GM19240 (cell line): Measurements from ENCODE around the gene KRTAP22-2.

Source experiments
- DNase-seq: peaks from one replicate; pipeline ENCODE4 v3.0.0; 2011; ENCODE audit warnings: low spot score; ENCODE audit not compliant: insufficient read length

KRTAP22-2 gene

DNA sequence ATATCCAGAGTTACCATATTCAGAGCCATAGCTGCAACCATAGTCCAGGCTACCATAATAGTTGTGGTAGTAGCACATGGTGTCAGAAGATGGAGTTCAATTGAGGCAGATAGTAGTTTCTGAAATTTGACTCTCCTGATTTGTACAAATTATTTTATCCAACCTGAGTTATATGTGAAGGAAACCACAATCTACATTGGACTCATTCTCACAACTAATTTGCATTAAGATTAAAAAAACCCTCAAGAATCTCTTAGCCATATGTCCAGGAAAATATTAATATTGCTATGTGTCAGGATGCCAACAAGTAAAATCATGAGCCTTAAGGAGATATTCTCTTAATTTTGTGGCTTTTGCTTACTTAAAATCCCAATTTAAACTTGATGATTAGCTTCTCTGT, at the start of gene KRTAP22-2:
KRTAP22-2 (minus strand) TSS at position 101 of the 400 bp plus-strand sequence.
- no peak for DNase-seq

DNA sequence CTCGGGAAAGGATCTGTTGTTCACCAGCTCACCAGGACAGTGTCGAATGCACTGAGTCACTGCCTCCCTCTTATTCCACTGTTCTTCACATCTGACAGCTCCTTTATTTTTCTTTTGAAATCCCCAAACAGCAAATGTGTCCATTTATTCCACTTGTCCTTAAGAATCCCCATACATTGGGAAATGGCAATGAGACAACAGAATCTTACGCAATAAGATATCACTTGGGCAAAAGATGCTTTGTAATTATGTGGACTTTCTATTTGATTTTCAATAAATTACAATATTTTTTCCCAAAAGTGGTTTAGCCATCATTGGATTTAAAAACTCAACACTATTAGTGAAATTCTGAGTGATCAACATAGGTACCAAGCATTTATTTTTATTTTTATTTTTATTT, 48.5 kb upstream of the KRTAP22-2 start:
- no peak for DNase-seq

DNA sequence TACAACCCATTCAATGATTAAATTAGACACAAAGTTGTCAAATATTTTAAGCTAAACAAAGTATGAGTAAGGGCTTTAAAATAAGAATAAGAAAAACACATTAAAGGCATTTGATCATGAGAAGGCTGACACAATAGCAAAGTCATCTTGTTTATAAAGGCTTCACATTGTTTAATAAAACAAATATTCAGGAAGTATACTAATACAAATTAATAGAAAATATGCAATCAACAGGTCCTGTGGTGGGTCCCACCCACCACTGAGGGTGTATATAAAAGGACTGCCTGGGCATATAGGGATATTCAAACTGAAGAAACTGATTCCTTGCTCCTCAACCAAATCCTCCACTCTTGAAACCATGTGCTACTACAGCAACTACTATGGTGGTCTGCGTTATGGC, 44.7 kb upstream of the KRTAP22-2 start, which contains the start of gene KRTAP20-2:
KRTAP20-2 (plus strand) TSS at position 301 of the 400 bp plus-strand sequence; CDS start at position 359, 58 bp downstream.
- DNase-seq: no peak

DNA sequence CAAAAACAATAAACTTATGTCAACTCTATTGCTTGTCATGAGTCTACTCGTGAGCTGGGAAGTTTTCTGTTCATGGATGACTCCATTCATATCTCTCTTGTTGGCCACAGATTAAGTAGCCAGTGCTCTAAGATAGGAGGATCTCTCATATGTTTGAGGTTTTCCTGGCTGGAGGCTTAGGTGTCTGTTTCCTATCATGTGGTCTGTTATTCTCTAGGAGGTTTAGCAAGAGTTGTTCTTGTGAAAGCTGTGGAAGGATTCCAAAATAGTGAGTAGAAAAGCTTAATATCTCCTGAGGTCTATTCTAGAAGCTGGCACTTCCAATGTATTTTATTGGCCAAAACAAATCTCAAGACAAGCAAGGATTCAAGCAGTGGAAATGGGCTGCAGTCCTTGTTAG, 39.0 kb upstream of the KRTAP22-2 start:
- no peak for DNase-seq

DNA sequence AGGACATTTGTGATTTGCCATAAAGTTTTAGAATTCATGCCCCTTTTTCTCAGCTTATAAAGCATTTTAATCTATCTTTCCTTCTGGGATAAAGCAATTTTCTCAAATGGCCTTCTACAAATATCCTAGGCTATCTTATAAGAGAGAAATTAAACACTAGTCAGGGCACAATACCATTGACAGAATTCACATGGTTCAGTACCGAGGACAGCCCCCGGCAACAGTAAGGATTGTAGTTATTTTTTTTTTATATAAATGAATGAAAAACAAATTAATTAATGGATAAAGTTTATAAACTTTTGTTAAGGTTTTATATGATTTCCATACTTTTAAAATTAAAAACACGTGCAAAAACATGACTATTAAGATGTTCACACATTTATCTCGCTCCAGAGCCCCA, 37.9 kb upstream of the KRTAP22-2 start:
- no peak for DNase-seq

DNA sequence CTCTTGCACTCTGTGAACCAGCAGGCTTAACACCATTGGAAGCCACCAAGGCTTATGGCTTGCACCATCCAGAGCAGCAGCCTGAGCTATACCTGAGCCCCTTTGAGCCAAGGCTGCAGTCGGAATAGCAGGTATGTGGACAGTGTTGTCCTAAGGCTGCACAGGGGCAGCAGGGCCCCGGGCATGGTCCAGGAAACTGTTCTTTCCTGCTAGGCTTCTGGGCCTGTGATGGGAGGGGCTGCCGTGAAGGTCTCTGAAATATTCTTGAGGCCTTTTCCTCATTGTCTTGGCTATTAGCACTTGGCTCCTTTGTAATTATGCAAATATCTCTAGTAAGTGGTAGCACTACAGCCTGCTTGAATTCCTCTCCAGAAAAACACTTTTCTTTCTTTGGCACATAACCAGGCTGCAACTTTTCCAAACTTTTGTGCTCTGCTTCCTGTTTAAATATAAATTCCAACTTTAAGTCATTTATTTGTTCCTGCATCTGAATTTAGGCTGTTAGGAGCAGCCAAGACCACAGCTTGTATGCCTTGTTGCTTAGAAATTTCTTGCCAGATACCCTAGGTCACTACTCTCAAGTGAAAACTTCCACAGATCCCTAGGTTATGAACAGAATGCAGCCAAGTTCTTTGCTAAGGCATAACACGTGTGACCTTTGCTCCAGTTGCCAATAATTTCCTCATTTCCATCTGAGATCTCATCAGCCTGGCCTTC, 35.4 kb upstream of the KRTAP22-2 start:
- no peak for DNase-seq

DNA sequence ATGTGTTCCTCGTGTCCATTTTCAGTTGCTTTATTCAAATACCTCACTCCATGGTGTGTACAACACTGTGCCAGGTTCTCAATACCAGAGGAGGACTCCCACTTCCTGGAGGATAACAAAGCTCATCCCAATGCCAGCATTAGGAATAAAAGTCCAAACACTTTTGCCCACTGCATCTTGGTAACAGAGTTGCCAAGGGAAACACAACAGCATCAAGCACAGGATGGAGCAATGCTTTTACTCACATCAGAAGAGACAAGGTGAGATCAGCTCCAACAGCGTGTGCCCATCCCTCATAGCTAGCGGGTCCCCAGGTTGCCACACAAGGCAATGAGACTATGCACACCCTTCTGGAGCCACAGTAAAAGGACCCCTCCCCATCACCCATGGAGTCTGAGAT, 33.2 kb upstream of the KRTAP22-2 start:
- DNase-seq: no peak

DNA sequence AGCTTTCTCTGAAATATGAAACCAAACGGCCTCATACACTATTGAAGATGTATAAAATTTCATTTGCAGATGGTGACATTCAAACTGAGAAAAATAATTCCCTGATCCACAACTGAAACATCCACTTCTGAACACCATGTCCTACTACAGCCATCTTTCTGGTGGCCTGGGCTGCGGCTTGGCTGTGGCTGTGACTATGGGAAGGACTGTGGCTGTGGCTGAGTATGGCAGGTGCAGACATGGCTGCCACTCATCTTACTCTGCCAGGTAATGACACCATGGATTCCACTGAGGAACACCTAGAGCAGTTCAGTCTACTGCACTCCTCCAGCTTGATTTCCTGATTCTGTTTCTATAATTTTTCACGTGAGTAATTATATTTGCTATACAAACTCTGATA, 30.3 kb upstream of the KRTAP22-2 start, which contains the start of gene KRTAP20-4:
KRTAP20-4 (plus strand) TSS at position 106 of the 400 bp plus-strand sequence.
- DNase-seq: no peak

DNA sequence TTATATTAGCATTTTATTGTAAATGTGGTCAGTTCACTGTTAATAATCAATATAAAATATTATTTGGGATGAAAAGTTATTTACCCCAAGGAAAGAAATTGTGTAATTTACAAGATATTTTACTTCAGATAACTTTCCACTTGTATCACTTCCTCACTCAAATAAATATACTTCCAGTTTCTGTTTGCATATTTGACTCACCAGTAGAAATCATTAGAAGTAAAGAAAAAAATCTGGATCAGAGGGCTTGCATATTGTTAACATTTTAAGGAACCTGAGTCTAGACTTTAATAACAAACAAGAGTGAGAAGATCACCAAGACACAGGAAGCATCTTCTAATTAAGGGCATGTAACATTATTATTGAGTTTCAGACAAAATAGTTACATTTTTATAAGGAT, 29.9 kb upstream of the KRTAP22-2 start:
- no peak for DNase-seq

DNA sequence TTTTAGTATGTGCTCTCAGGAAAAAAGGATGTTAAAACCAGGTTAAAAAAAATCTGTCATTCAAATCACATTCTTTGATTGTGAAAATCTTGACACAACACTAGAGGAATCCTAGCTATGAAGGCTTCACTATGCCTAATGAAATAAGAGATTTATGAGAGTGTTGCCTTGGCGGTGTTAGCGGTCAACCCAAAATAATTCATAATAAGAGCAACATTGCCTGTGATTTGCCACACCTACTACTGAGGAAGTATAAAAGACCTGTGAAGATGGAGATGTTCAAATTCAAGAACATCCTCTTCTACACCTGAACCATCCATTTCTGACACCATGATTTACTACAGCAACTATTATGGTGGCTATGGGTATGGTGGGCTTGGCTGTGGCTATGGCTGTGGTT, 25.9 kb upstream of the KRTAP22-2 start, which contains the start of gene KRTAP20-1:
KRTAP20-1 (plus strand) TSS at position 301 of the 400 bp plus-strand sequence; CDS start at position 331, 30 bp downstream.
- DNase-seq: no peak

DNA sequence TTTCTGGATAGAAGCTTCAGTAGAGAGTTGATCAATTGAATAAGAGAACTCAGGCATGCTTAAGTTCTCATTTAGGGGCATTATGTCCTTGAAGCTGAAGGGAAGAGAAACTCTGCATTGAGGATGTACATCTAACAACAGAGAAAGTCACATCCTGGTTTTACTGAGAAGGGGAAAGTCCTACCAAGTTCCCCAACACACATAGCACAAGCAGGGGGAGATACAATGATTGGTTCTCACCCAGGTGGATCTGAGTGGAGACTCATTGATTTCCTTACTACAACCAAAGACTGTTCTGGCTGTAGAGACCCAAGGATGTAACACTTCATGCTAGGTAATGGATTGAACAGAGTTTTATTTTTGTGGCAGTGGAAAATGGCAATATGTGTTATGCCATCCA, 25.0 kb upstream of the KRTAP22-2 start:
- DNase-seq: no peak

DNA sequence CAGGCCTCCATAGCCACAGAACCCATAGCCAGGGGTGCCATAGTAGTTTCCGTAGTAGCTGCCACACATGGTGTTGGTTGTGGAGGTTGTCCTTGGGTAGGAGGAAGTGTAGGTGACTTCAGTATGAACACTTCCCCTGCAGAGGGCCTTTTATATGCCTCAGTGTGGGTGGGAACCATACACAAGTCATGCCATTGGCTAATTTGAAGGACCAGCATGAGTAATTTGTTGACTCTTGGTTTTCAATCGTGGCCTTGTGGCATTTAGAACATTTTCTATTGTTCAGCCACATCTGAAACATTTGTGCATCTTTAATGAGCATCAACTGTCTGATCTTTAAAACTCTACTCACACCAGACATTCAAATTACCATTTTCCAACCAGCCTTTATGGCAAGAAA, 23.6 kb upstream of the KRTAP22-2 start, which contains the start of gene KRTAP6-1:
KRTAP6-1 (minus strand) TSS at position 95 of the 400 bp plus-strand sequence; CDS start at position 69, 26 bp downstream.
- no peak for DNase-seq

DNA sequence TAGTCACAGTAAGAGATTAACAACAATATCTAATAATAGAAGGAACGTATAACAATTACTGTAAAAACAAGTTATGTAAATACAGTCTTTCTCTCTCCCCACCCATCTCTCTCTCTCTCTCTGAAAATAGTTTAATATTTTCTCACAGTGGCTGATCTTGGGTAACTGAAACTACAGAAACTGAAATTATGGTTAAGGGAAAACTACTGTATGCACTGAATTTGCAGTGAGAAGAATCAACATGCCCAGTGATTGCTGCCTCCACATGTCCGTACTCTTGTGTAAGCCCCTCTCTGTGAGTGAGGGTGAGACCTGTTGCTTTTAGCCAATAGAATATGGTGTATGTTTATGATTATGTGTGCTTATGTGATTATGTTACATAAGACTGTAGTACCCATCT, 21.9 kb upstream of the KRTAP22-2 start:
- no peak for DNase-seq

DNA sequence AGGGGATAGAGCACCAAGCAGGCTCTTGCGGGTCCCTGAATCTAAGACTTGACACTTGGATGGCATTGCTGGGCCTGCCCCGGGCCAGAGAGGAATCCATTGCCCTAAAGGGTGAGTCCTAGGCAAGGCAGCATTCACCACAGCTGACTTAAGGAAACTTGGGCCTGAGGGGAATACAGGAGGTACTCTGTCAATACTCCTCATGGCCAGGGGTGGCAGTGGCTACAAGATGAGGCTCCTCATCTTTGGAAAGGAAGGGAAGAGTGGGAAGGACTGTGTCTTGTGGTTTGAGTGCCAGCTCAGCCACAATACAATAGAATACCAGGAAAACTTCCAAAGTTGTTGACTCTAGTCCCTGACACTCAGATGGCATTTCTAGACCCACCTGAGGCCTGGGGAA, 15.8 kb upstream of the KRTAP22-2 start:
- DNase-seq: no peak

DNA sequence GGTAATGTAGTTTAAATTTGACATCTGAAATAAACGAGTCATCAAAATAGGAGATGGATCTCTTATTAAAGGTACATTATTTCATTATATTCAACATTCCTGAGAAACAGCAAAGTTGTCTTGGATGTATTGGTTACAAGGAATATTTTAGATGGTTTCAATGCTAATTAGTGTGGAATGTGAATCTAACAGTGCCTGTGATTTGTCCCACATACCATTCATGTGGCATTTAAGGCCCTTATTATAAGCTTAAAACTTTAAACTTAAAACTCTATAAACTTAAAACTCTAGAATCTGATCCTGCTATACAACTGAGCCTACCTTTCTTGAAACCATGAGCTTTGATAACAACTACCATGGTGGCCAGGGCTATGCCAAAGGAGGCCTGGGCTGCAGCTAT, 10.6 kb upstream of the KRTAP22-2 start, which contains the start of gene KRTAP22-1:
KRTAP22-1 (plus strand) TSS at position 301 of the 400 bp plus-strand sequence.
- no peak for DNase-seq

DNA sequence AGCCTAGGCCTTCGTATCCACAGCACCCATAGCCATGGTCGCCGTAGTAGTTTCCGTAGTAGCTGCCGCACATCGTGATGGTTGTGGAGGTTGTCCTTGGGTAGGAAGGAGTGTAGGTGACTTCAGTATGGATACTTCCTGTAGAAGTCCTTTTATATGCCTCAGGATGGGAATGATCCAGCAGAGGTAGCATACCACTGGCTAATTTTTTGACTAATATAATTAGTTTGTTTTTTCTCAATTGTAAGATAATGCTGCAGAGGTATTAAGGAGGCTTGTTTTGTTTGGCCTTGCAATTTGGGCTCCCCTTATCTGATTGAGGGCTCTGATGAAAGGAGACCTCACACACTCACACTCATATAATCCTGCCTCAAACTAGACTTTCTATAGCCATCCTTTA, 8.6 kb upstream of the KRTAP22-2 start, which contains the start of gene KRTAP6-2:
KRTAP6-2 (minus strand) TSS at position 101 of the 400 bp plus-strand sequence; CDS start at position 73, 28 bp downstream.
- DNase-seq: no peak

DNA sequence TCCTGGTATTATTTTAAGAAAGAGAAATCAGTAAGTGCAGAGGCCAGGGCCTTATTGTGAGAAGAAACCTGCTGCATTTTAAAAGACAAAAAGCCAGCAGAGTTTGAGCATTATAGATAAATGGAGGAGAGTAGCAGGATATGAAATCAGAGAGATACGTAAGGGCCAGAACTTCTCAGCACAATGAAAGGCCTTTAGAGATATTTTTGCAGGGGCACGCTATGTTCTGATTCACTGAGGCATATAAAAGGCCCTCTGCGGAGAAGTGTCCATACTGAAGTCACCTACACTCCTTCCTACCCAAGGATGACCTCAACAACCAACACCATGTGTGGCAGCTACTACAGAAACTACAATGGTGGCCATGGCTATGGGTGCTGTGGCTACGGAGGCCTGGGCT, 1.9 kb upstream of the KRTAP22-2 start, which contains the start of gene KRTAP6-3:
KRTAP6-3 (plus strand) TSS at position 301 of the 400 bp plus-strand sequence; CDS start at position 307, 6 bp downstream.
- no peak for DNase-seq

DNA sequence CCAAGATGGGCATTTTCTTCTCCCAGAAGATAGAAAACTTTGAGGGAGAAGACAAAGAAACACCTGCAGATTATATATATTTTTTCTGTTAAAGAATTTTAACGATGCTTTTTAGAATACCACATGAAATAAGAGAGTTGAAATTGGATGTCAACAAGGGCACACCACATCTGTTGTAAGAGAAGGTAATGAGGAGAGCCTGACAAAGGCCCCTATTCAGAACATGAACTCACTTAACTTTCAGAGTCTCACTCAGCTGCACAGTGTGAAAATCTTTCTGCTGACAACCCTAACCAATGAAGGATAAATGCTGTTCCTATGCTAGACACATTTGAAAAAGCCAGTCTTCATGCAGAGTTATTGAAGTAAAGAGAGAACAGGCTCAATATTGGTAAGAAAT, 7.3 kb downstream of the KRTAP22-2 start:
- no peak for DNase-seq

DNA sequence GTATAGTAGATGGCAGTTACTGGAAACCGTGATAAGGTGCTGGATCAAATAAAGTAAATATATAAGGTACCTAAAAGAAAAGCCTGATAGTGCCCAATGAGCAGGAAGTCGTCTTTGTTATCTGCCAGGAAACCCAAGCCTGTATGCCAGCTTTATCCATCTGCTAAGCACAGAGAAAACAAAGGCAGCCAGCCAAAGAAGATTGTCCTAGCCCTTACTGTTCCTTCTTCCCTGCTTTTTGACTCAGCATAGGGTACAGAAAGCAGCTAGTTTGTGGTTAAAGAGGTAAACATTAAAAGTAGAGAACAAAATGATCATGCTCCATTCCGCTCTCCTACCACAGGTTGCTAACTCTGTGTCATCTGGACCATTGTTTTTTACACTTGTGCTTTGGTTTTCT, 10.1 kb downstream of the KRTAP22-2 start:
- DNase-seq: no peak

DNA sequence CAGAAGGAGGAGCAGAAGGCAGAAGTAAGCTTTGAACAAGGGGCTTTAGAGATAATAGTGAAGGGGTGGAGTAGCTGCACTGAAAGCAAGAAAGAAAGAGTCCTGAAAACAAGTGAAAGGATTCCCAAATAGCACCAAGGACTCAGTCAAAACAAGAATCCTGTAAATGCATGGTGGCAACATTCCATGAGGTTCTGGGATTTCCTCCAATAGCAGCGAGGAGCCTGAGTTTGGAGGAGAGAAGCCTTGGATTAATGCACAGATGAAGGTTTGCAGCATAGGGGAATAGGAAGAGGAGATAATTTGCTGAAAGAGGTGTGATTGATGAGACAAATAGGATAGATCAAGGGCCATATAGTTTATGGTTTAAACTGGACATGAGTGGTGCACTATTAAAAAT, 10.9 kb downstream of the KRTAP22-2 start:
- DNase-seq: no peak

DNA sequence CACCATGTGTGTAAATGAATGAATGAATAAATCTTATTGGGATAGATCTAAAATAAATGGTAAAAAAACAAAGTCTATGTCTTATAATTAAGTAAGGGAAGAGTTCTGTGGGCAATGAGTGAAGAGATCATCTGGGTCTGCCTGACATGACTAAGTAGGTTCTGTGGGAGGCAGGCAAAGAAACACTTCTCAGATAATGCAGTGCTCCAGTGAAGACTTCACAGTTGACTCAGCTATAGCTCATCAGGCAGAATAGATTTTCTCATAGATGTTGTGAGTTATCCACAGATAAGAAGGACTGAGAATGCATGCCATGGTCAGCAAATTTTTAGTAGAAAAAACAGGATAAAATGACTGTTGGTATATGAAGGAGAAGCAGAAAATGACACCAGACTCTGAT, 12.4 kb downstream of the KRTAP22-2 start:
- DNase-seq: no peak

DNA sequence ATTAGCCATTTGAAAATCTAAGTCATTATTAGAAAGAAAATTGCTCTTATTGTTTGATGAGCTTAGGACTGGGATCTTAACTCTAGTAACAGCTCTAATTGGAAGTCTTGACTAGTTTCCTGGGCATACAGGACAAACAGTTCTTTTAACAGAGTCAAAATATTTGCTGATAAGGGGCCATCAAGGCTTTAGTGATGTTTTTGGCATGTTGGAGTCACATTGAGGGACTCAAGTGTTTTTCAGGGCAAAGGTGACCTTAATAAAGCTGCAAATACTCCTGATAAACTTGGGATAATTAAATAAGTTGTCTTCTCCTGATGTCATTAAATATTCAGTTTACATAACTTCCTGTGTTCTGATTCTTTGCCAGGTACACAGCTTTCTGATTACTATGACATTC, 22.6 kb downstream of the KRTAP22-2 start:
- DNase-seq: no peak

DNA sequence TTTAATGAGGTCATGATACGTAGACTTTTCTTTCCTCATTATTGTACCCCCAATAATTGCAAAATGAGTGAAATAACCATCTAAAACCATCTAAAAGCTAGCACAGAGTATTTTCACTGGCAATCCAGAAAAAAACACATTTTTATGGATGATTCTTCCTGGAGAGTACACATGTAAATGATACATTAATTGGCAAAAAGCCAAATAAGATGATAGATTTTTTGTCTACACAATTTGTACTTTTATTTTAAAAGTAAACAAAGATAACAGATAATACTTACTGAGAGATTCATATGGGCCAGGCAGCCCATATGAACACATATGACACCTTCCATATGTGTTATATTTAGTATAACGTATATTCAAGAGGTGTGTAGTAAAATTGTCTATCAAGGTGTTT, 26.6 kb downstream of the KRTAP22-2 start:
- DNase-seq: no peak
